GM12801 (cell line): ENCODE data around the gene CD19.

ENCODE experiments used
- CTCF ChIP-seq: IDR thresholded peaks from one replicate; pipeline ENCODE4 v1.5.1; 2011; ENCODE audit warnings: control low read depth; ENCODE audit not compliant: insufficient read length; ENCODE audit errors: extremely low read depth

CD19 gene

GRCh38 chr16:28946681-28947080 lies 14.9 kb downstream of the CD19 start:
- TF ChIP-seq CTCF = no peak

- TF ChIP-seq CTCF = no peak
Observed at GRCh38 chr16:28950648-28951409, 19.1 kb downstream of the CD19 start, which contains the start of gene NFATC2IP. Gene NFATC2IP (plus strand): TSS chr16:28950937. CDS start chr16:28951012, 75 bp downstream.

- TF ChIP-seq CTCF = no peak
Observed at GRCh38 chr16:28951410-28951943, 19.7 kb downstream of the CD19 start.

- TF ChIP-seq CTCF = no peak
Observed at GRCh38 chr16:28958216-28958615, 26.4 kb downstream of the CD19 start.

GRCh38 chr16:28958836-28959235 lies 27.1 kb downstream of the CD19 start:
- no peak for TF ChIP-seq CTCF

GRCh38 chr16:28964072-28964471 lies 32.3 kb downstream of the CD19 start:
- TF ChIP-seq CTCF = no peak

- TF ChIP-seq CTCF = no peak
Observed at GRCh38 chr16:28964496-28964895, 32.7 kb downstream of the CD19 start.
